HEK293 (cell line): ENCODE measurements around the gene SETD1A.

ENCODE experiments used
- CTCF ChIA-PET: fragments of 350-600 bp; formaldehyde crosslinking; extraction: SDS; loops from one replicate; lab custom pipeline; 2021; ENCODE audit warnings: antibody characterized with exemption; lab: Yijun Ruan, JAX
- POLR2A ChIA-PET: fragments of 300-600 bp; formaldehyde crosslinking; extraction: SDS; loops from one replicate; lab custom pipeline; 2020; ENCODE audit warnings: antibody characterized with exemption, inconsistent platforms; lab: Yijun Ruan, JAX
- H3K27ac ChIP-seq: fragments of 200-500 bp; sonication (Bioruptor generic); 2 replicates; pipeline ENCODE4 v1.5.1; 2014; ENCODE audit warnings: low read depth, low read length, control low read depth, inconsistent platforms; ENCODE audit errors: extremely low read depth
- H3K36me3 ChIP-seq, 2 experiments: fragments of 200-500 bp in 1 of 2; sonication (Bioruptor generic) in 1 of 2; 1 replicate in 1 of 2; 2 replicates in 1 of 2; pipeline ENCODE4 v1.5.1; 2014 to 2017; ENCODE audit warnings: inconsistent platforms in 2 of 2, low read length in 2 of 2; ENCODE audit not compliant: control insufficient read depth in 2 of 2, insufficient read depth in 1 of 2
- H3K4me1 ChIP-seq: fragments of 200-500 bp; sonication (Bioruptor generic); 2 replicates; pipeline ENCODE4 v1.5.1; 2014; ENCODE audit warnings: mild to moderate bottlenecking, low read length, inconsistent platforms; ENCODE audit not compliant: control insufficient read depth, insufficient read depth
- H3K4me3 ChIP-seq: 2 replicates; pipeline ENCODE4 v1.5.1; 2011; ENCODE audit warnings: low read depth, mild to moderate bottlenecking, control low read depth, low read length, moderate library complexity
- H3K9me3 ChIP-seq: fragments of 200-500 bp; sonication (Bioruptor generic); 2 replicates; pipeline ENCODE4 v1.5.1; 2014; ENCODE audit warnings: low read depth, low read length, inconsistent platforms; ENCODE audit not compliant: control insufficient read depth, insufficient read depth
- ATF2 ChIP-seq: fragments of 450-650 bp; formaldehyde crosslinking; IDR thresholded peaks from 2 replicates; pipeline ENCODE4 v1.5.1; 2016; ENCODE audit warnings: missing biosample characterization, missing genetic modification characterization, low read depth
- HOXC10 ChIP-seq: sonication (generic); formaldehyde crosslinking; IDR thresholded peaks from 2 replicates; pipeline ENCODE4 v1.8.1; 2023; ENCODE audit warnings: mild to moderate bottlenecking, missing genetic modification reagents
- OVOL3 ChIP-seq: fragments of 450-650 bp; formaldehyde crosslinking; IDR thresholded peaks from 2 replicates; pipeline ENCODE4 v1.5.1; 2016; ENCODE audit warnings: missing biosample characterization, missing genetic modification characterization
- RBAK ChIP-seq: fragments of 450-650 bp; formaldehyde crosslinking; IDR thresholded peaks from 2 replicates; pipeline ENCODE4 v1.5.1; 2016; ENCODE audit warnings: missing biosample characterization, missing genetic modification characterization
- SCRT1 ChIP-seq: fragments of 450-650 bp; formaldehyde crosslinking; IDR thresholded peaks from 2 replicates; pipeline ENCODE4 v1.5.1; 2016; ENCODE audit warnings: missing biosample characterization, missing genetic modification characterization, borderline replicate concordance
- SP2 ChIP-seq: fragments of 450-650 bp; formaldehyde crosslinking; IDR thresholded peaks from 2 replicates; pipeline ENCODE4 v1.5.1; 2016; ENCODE audit warnings: missing biosample characterization, missing genetic modification characterization
- ZBTB17 ChIP-seq: fragments of 450-650 bp; formaldehyde crosslinking; IDR thresholded peaks from 2 replicates; pipeline ENCODE4 v1.5.1; 2016; ENCODE audit warnings: missing biosample characterization, missing genetic modification characterization
- ZBTB20 ChIP-seq: fragments of 450-650 bp; formaldehyde crosslinking; IDR thresholded peaks from 2 replicates; pipeline ENCODE4 v1.5.1; 2016; ENCODE audit warnings: missing biosample characterization, missing genetic modification characterization
- ZBTB44 ChIP-seq: fragments of 450-650 bp; IDR thresholded peaks from 2 replicates; pipeline ENCODE4 v1.5.1; 2018; ENCODE audit warnings: missing biosample characterization, mild to moderate bottlenecking, missing genetic modification characterization
- ZBTB48 ChIP-seq: fragments of 450-650 bp; formaldehyde crosslinking; IDR thresholded peaks from 2 replicates; pipeline ENCODE4 v1.5.1; 2016; ENCODE audit warnings: missing biosample characterization, missing genetic modification characterization
- ZFHX2 ChIP-seq: fragments of 450-650 bp; formaldehyde crosslinking; conservative IDR thresholded peaks from 2 replicates; pipeline ENCODE4 v1.5.1; 2016; ENCODE audit warnings: missing biosample characterization, missing genetic modification characterization
- ZNF148 ChIP-seq: fragments of 450-650 bp; formaldehyde crosslinking; IDR thresholded peaks from 2 replicates; pipeline ENCODE4 v1.5.0; 2017; ENCODE audit warnings: missing biosample characterization, missing genetic modification characterization, borderline replicate concordance
- ZNF239 ChIP-seq: fragments of 450-650 bp; formaldehyde crosslinking; IDR thresholded peaks from 2 replicates; pipeline ENCODE4 v1.5.1; 2016; ENCODE audit warnings: missing biosample characterization, missing genetic modification characterization
- ZNF24 ChIP-seq: fragments of 450-650 bp; formaldehyde crosslinking; IDR thresholded peaks from 2 replicates; pipeline ENCODE4 v1.5.1; 2016; ENCODE audit warnings: missing biosample characterization, missing genetic modification characterization
- ZNF362 ChIP-seq: fragments of 450-650 bp; formaldehyde crosslinking; IDR thresholded peaks from 2 replicates; pipeline ENCODE4 v1.5.1; 2016; ENCODE audit warnings: missing biosample characterization, missing genetic modification characterization
- ZNF366 ChIP-seq: fragments of 450-650 bp; formaldehyde crosslinking; conservative IDR thresholded peaks from 2 replicates; pipeline ENCODE4 v1.5.1; 2016; ENCODE audit warnings: missing biosample characterization, missing genetic modification characterization
- ZNF548 ChIP-seq: fragments of 450-650 bp; formaldehyde crosslinking; IDR thresholded peaks from 2 replicates; pipeline ENCODE4 v1.5.1; 2016; ENCODE audit warnings: missing biosample characterization, missing genetic modification characterization
- ZNF558 ChIP-seq: fragments of 450-650 bp; formaldehyde crosslinking; IDR thresholded peaks from 2 replicates; pipeline ENCODE4 v1.5.1; 2016; ENCODE audit warnings: missing biosample characterization, missing genetic modification characterization
- ZNF639 ChIP-seq: fragments of 450-650 bp; formaldehyde crosslinking; IDR thresholded peaks from 2 replicates; pipeline ENCODE4 v1.5.1; 2016; ENCODE audit warnings: missing biosample characterization, missing genetic modification characterization
- ZNF677 ChIP-seq: fragments of 450-650 bp; IDR thresholded peaks from 2 replicates; pipeline ENCODE4 v1.5.0; 2018; ENCODE audit warnings: missing biosample characterization, mild to moderate bottlenecking, missing genetic modification characterization, moderate library complexity
- ZXDB ChIP-seq: fragments of 450-650 bp; formaldehyde crosslinking; IDR thresholded peaks from 2 replicates; pipeline ENCODE4 v1.5.1; 2016; ENCODE audit warnings: missing biosample characterization, missing genetic modification characterization

SETD1A gene

GRCh38 chr16:30927789-30928378 is 29.7 kb upstream of the SETD1A start (continued):
- TF ChIP-seq ZBTB20 (tag by site-specific recombination) = peak; percentile 38; the same call in 1 of the 2 replicates
- peak; percentile 64; the same call in 1 of the 2 replicates for TF ChIP-seq ZBTB48 (tag by site-specific recombination)
- TF ChIP-seq SCRT1 (tag by site-specific recombination) = no peak
- peak; percentile 53 for TF ChIP-seq SP2 (tag by site-specific recombination)
- TF ChIP-seq ZXDB (tag by site-specific recombination) = peak; percentile 46
- TF ChIP-seq OVOL3 (tag by site-specific recombination) = no peak
- peak; percentile 93 for TF ChIP-seq ZBTB17 (tag by site-specific recombination)
- no peak for TF ChIP-seq ZNF639 (tag by site-specific recombination)
- no peak for TF ChIP-seq ZBTB44 (tag by site-specific recombination)
- peak; percentile 75 for TF ChIP-seq ZFHX2 (tag by site-specific recombination)

GRCh38 chr16:30928390-30928789 is 29.2 kb upstream of the SETD1A start:
- CTCF ChIA-PET = interaction anchor here (0.5 to 1.7 kb wide), 5 partner anchors 25 to 940 kb away, joined by 3 to 6 read pairs (median 5); no protein-coding TSS in a partner anchor
- POLR2A ChIA-PET = interaction anchor here (0.6 to 2.6 kb wide), 7 partner anchors 13 to 829 kb away, joined by 3 to 15 read pairs (median 4); partner anchors contain the start of gene PHKG2
- Histone ChIP-seq H3K4me3 (no peak overlapping the region), H3K36me3 (peaks cover 3 to 79% of the 10 kb centered on the region in 2 experiments; a peak in 2 of 3 replicates), H3K4me1 (no peaks in the 10 kb centered on the region), H3K9me3 (no peaks in the 10 kb centered on the region), H3K27ac (no peak overlapping the region)
- TF ChIP-seq ZNF677 (tag by site-specific recombination) = 0 out of 2 replicates have a peak, but pooled peaks have one; percentile 16
- TF ChIP-seq ZNF548 (tag by site-specific recombination) = no peak

GRCh38 chr16:30929167-30929566 is 28.4 kb upstream of the SETD1A start:
- CTCF ChIA-PET = interaction anchor here (0.9 to 1.2 kb wide), 2 partner anchors 13 to 1113 kb away, joined by 3 read pairs; partner anchors contain the start of gene PAGR1
- POLR2A ChIA-PET = no interaction called here
- Histone ChIP-seq H3K4me3 (no peak overlapping the region), H3K9me3 (no peaks in the 10 kb centered on the region), H3K27ac (no peak overlapping the region), H3K36me3 (peaks cover 10 to 86% of the 10 kb centered on the region in 2 experiments; a peak in 2 of 3 replicates), H3K4me1 (no peaks in the 10 kb centered on the region)
- TF ChIP-seq HOXC10 (CRISPR knock-in tag) (no peak), ZNF239 (tag by site-specific recombination) (no peak), RBAK (tag by site-specific recombination) (no peak), ZNF366 (tag by site-specific recombination) (no peak), ZNF558 (no peak), ZNF24 (tag by site-specific recombination) (no peak), ZNF362 (tag by site-specific recombination) (no peak), ATF2 (tag by site-specific recombination) (no peak), ZNF148 (no peak)
